SJCRH30 (cell line): ENCODE results near the gene PPP4R2. TPM values are rescaled to one million over a fixed set of nuclear protein-coding genes. Genes with fewer than 3 reads are reported as not detected.

Experiments
- DNase-seq, 2 experiments: peaks; one replicate each; pipeline ENCODE4 v3.0.0-alpha.2; 2015 to 2020
- H3K27ac ChIP-seq: fragments of 250-450 bp; sonication (Bioruptor Pico); 2 replicates; pipeline ENCODE4 v1.5.1; 2020; ENCODE audit warnings: mild to moderate bottlenecking, moderate library complexity
- H3K27me3 ChIP-seq: fragments of 250-450 bp; sonication (Bioruptor Pico); 2 replicates; pipeline ENCODE4 v1.5.1; 2020; ENCODE audit warnings: mild to moderate bottlenecking, moderate library complexity
- H3K36me3 ChIP-seq: fragments of 250-450 bp; sonication (Bioruptor Pico); 2 replicates; pipeline ENCODE4 v1.5.1; 2020; ENCODE audit warnings: mild to moderate bottlenecking, moderate library complexity
- H3K4me1 ChIP-seq: fragments of 250-450 bp; sonication (Bioruptor Pico); 2 replicates; pipeline ENCODE4 v1.5.1; 2020; ENCODE audit warnings: mild to moderate bottlenecking, moderate library complexity
- H3K4me3 ChIP-seq: fragments of 250-450 bp; sonication (Bioruptor Pico); 2 replicates; pipeline ENCODE4 v1.5.1; 2020; ENCODE audit warnings: mild to moderate bottlenecking, moderate library complexity
- H3K9me3 ChIP-seq: fragments of 250-450 bp; sonication (Bioruptor Pico); replicated peaks from 2 replicates; pipeline ENCODE4 v1.5.1; 2020; ENCODE audit warnings: mild to moderate bottlenecking, moderate library complexity
- total RNA-seq: library from RNA; depleted of rRNA; stranded (reverse); fragments of >200 nt; shearing (Covaris generic); gene quantifications from 2 replicates; pipeline ENCODE4 v1.2.3, GENCODE V29; 2014; rRNA removed

Gene PPP4R2
- total RNA-seq, 1 experiment from 2014 or later = 55.6 TPM

- no peak overlapping the region for H3K27ac ChIP-seq
These were observed 119.2 kb downstream of the PPP4R2 start for GRCh38 chr3:73115806-73116205.

More at GRCh38 chr3:73115806-73116205, 119.2 kb downstream of the PPP4R2 start:
- Histone ChIP-seq H3K4me3 (no peak overlapping the region), H3K9me3 (no peaks in the 10 kb centered on the region), H3K4me1 (no peaks in the 10 kb centered on the region), H3K27me3 (no peaks in the 10 kb centered on the region), H3K36me3 (no peaks in the 10 kb centered on the region)
- DNase-seq = no peak

Other genes with a start within 250 kb of the PPP4R2 start
- gene SHQ1, start 148.4 kb upstream of the PPP4R2 start, total RNA-seq = 14.0 and 14.1 TPM in 2 replicates
- gene GXYLT2, start 108.8 kb upstream of the PPP4R2 start, total RNA-seq = 7.0 and 7.2 TPM in 2 replicates
- 2.8 and 4.4 TPM in 2 replicates for gene EBLN2, start 64.8 kb downstream of the PPP4R2 start, total RNA-seq